Neural cell (in vitro differentiated cells): ENCODE measurements around the gene OR5AS1. TPM values are rescaled to one million over a fixed set of nuclear protein-coding genes. Genes with fewer than 3 reads are reported as not detected.

Experiments
- H2AFZ ChIP-seq: fragments of 200-600, 300-800 bp; sonication (generic), shearing (Covaris generic); 2 replicates; pipeline ENCODE4 v1.6.0; 2014; ENCODE audit warnings: low read depth, mild to moderate bottlenecking, antibody characterized with exemption, low read length, moderate library complexity
- H3F3A ChIP-seq: fragments of 200-600 bp; shearing (Covaris generic); 2 replicates; pipeline ENCODE4 v1.6.1; 2016; ENCODE audit warnings: mild to moderate bottlenecking, moderate library complexity, mixed read lengths, antibody characterized with exemption, low read length; ENCODE audit not compliant: insufficient read depth, poor library complexity, severe bottlenecking
- H3K27ac ChIP-seq: fragments of 200-600, 300-800 bp; sonication (generic), shearing (Covaris generic); 2 replicates; pipeline ENCODE4 v1.5.1; 2014; ENCODE audit warnings: mild to moderate bottlenecking, low read length, moderate library complexity
- H3K27me3 ChIP-seq: fragments of 300-800, 200-600 bp; sonication (generic), shearing (Covaris generic); 2 replicates; pipeline ENCODE4 v1.6.0; 2014; ENCODE audit warnings: mild to moderate bottlenecking, low read depth, low read length, moderate library complexity; ENCODE audit not compliant: insufficient read depth
- H3K36me3 ChIP-seq: fragments of 300-800, 200-600 bp; sonication (generic), shearing (Covaris generic); 2 replicates; pipeline ENCODE4 v1.5.1; 2014; ENCODE audit warnings: mild to moderate bottlenecking, antibody characterized with exemption, low read length, moderate library complexity; ENCODE audit not compliant: insufficient read depth
- H3K4me2 ChIP-seq: fragments of 300-800, 200-600 bp; sonication (generic), shearing (Covaris generic); 2 replicates; pipeline ENCODE4 v1.6.0; 2014; ENCODE audit warnings: mild to moderate bottlenecking, low read length
- H3K4me3 ChIP-seq: fragments of 300-800, 200-600 bp; sonication (generic), shearing (Covaris generic); 2 replicates; pipeline ENCODE4 v1.5.1; 2014; ENCODE audit warnings: mild to moderate bottlenecking, low read length, moderate library complexity
- H3K79me2 ChIP-seq: fragments of 200-600 bp; shearing (Covaris generic); replicated peaks from 2 replicates; pipeline ENCODE4 v1.6.0; 2014; ENCODE audit warnings: mild to moderate bottlenecking, low read length, moderate library complexity; ENCODE audit not compliant: insufficient read depth
- H3K9ac ChIP-seq: fragments of 300-800, 200-600 bp; sonication (generic), shearing (Covaris generic); 2 replicates; pipeline ENCODE4 v1.6.1; 2016; ENCODE audit warnings: mild to moderate bottlenecking, low read length, mixed read lengths
- H3K9me2 ChIP-seq: fragments of 200-600 bp; shearing (Covaris generic); 2 replicates; pipeline ENCODE4 v1.6.1; 2016; ENCODE audit warnings: mild to moderate bottlenecking, low read length, mixed read lengths; ENCODE audit not compliant: insufficient read depth
- H3K9me3 ChIP-seq: fragments of 200-600, 300-800 bp; sonication (generic), shearing (Covaris generic); 2 replicates; pipeline ENCODE4 v1.6.1; 2016; ENCODE audit warnings: mild to moderate bottlenecking, mixed run types, low read length, moderate library complexity, mixed read lengths
- H4K20me1 ChIP-seq: fragments of 200-600 bp; shearing (Covaris generic); 2 replicates; pipeline ENCODE4 v1.6.1; 2016; ENCODE audit warnings: mild to moderate bottlenecking, mixed run types; ENCODE audit not compliant: insufficient read depth
- EP300 ChIP-seq: fragments of 450-650 bp; conservative IDR thresholded peaks from 2 replicates; pipeline ENCODE4 v1.6.1; 2014; ENCODE audit warnings: antibody characterized with exemption, mild to moderate bottlenecking, moderate library complexity; ENCODE audit not compliant: poor library complexity, severe bottlenecking
- EZH2 ChIP-seq: fragments of 200-600, 300-800 bp; shearing (Covaris generic), sonication (generic); IDR thresholded peaks from 2 replicates; pipeline ENCODE4 v1.6.1; 2014; ENCODE audit warnings: antibody characterized with exemption, low read length, borderline replicate concordance, mild to moderate bottlenecking; ENCODE audit not compliant: insufficient read depth, poor library complexity, severe bottlenecking
- MXI1 ChIP-seq: fragments of 450-650 bp; conservative IDR thresholded peaks from 2 replicates; pipeline ENCODE4 v1.6.1; 2014; ENCODE audit warnings: antibody characterized with exemption, mild to moderate bottlenecking; ENCODE audit not compliant: poor library complexity, severe bottlenecking
- POLR2AphosphoS5 ChIP-seq: IDR thresholded peaks from 2 replicates; pipeline ENCODE4 v1.6.1; 2012
- RAD21 ChIP-seq: fragments of 450-650 bp; conservative IDR thresholded peaks from 2 replicates; pipeline ENCODE4 v1.6.1; 2014; ENCODE audit warnings: antibody characterized with exemption, mild to moderate bottlenecking, moderate library complexity
- SMC3 ChIP-seq: fragments of 450-650 bp; conservative IDR thresholded peaks from 2 replicates; pipeline ENCODE4 v1.6.1; 2014; ENCODE audit warnings: antibody characterized with exemption, mild to moderate bottlenecking, moderate library complexity; ENCODE audit not compliant: poor library complexity
- TAF1 ChIP-seq: IDR thresholded peaks from 2 replicates; pipeline ENCODE4 v1.6.1; 2012; ENCODE audit warnings: low read depth
- polyA plus RNA-seq: library from polyadenylated mRNA; depleted of rRNA; stranded (reverse); fragments of >200 nt; gene quantifications from 2 replicates; pipeline ENCODE4 v1.2.3, GENCODE V29; 2014
- TF ChIP-seq, protein P1 (sequence below): fragments of 450-650 bp; IDR thresholded peaks from 2 replicates; pipeline ENCODE4 v1.5.1; 2014; ENCODE audit warnings: antibody characterized with exemption, mild to moderate bottlenecking, moderate library complexity; ENCODE audit not compliant: poor library complexity, severe bottlenecking
- TF ChIP-seq, protein P2 (sequence below): IDR thresholded peaks from 2 replicates; pipeline ENCODE4 v1.6.1; 2012; ENCODE audit warnings: borderline replicate concordance

OR5AS1 gene
- polyA plus RNA-seq, 1 donor from 2014 or later: not detected

- H4K20me1 ChIP-seq: no peaks in the 10 kb centered on the region
- H3K4me2 ChIP-seq: no peak overlapping the region
- H3K9me2 ChIP-seq: no peaks in the 10 kb centered on the region
- H3K9me3 ChIP-seq: no peaks in the 10 kb centered on the region
- H3K9ac ChIP-seq: no peak overlapping the region
- H2AFZ ChIP-seq: no peak overlapping the region
- H3K36me3 ChIP-seq: no peaks in the 10 kb centered on the region
- H3K79me2 ChIP-seq: no peaks in the 10 kb centered on the region
- H3K27me3 ChIP-seq: no peaks in the 10 kb centered on the region
- no peak overlapping the region for H3K27ac ChIP-seq
- TF ChIP-seq EZH2 (no peak), EP300 (no peak), SMC3 (no peak), RAD21 (no peak), MXI1 (no peak), POLR2AphosphoS5 (no peak), TAF1 (no peak)
- TF ChIP-seq, protein P1, sequence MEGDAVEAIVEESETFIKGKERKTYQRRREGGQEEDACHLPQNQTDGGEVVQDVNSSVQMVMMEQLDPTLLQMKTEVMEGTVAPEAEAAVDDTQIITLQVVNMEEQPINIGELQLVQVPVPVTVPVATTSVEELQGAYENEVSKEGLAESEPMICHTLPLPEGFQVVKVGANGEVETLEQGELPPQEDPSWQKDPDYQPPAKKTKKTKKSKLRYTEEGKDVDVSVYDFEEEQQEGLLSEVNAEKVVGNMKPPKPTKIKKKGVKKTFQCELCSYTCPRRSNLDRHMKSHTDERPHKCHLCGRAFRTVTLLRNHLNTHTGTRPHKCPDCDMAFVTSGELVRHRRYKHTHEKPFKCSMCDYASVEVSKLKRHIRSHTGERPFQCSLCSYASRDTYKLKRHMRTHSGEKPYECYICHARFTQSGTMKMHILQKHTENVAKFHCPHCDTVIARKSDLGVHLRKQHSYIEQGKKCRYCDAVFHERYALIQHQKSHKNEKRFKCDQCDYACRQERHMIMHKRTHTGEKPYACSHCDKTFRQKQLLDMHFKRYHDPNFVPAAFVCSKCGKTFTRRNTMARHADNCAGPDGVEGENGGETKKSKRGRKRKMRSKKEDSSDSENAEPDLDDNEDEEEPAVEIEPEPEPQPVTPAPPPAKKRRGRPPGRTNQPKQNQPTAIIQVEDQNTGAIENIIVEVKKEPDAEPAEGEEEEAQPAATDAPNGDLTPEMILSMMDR: no peak
- TF ChIP-seq, protein P2, sequence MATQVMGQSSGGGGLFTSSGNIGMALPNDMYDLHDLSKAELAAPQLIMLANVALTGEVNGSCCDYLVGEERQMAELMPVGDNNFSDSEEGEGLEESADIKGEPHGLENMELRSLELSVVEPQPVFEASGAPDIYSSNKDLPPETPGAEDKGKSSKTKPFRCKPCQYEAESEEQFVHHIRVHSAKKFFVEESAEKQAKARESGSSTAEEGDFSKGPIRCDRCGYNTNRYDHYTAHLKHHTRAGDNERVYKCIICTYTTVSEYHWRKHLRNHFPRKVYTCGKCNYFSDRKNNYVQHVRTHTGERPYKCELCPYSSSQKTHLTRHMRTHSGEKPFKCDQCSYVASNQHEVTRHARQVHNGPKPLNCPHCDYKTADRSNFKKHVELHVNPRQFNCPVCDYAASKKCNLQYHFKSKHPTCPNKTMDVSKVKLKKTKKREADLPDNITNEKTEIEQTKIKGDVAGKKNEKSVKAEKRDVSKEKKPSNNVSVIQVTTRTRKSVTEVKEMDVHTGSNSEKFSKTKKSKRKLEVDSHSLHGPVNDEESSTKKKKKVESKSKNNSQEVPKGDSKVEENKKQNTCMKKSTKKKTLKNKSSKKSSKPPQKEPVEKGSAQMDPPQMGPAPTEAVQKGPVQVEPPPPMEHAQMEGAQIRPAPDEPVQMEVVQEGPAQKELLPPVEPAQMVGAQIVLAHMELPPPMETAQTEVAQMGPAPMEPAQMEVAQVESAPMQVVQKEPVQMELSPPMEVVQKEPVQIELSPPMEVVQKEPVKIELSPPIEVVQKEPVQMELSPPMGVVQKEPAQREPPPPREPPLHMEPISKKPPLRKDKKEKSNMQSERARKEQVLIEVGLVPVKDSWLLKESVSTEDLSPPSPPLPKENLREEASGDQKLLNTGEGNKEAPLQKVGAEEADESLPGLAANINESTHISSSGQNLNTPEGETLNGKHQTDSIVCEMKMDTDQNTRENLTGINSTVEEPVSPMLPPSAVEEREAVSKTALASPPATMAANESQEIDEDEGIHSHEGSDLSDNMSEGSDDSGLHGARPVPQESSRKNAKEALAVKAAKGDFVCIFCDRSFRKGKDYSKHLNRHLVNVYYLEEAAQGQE: no peak
- H3F3A ChIP-seq: no peaks in the 10 kb centered on the region
- H3K4me3 ChIP-seq: no peak overlapping the region
Measured at GRCh38 chr11:56013805-56014204, 13.6 kb upstream of the OR5AS1 start.

- Histone ChIP-seq H3K4me3 (no peak overlapping the region), H2AFZ (no peak overlapping the region), H4K20me1 (no peaks in the 10 kb centered on the region), H3K9me3 (no peaks in the 10 kb centered on the region), H3K4me2 (no peak overlapping the region), H3F3A (no peaks in the 10 kb centered on the region), H3K27ac (no peak overlapping the region), H3K27me3 (no peaks in the 10 kb centered on the region), H3K9ac (no peak overlapping the region), H3K9me2 (no peaks in the 10 kb centered on the region), H3K79me2 (no peaks in the 10 kb centered on the region), H3K36me3 (no peaks in the 10 kb centered on the region)
- no peak for TF ChIP-seq MXI1
- TF ChIP-seq, protein P1: no peak
- no peak for TF ChIP-seq SMC3
- TF ChIP-seq, protein P2: no peak
- TF ChIP-seq TAF1: no peak
- no peak for TF ChIP-seq RAD21
- no peak for TF ChIP-seq EZH2
- no peak for TF ChIP-seq POLR2AphosphoS5
- TF ChIP-seq EP300: no peak
Measured at GRCh38 chr11:56045538-56045937, 18.1 kb downstream of the OR5AS1 start.
